Suppressor macrophage (primary cell): ENCODE data around the gene ABHD17B.
A peak's percentile ranks its signal among the peaks of the same experiment; 100 is the strongest.

Source experiments
- DNase-seq, 4 experiments: peaks; one replicate each; pipeline ENCODE4 v3.0.0-alpha.2; 2020 to 2022

Gene ABHD17B

DNA sequence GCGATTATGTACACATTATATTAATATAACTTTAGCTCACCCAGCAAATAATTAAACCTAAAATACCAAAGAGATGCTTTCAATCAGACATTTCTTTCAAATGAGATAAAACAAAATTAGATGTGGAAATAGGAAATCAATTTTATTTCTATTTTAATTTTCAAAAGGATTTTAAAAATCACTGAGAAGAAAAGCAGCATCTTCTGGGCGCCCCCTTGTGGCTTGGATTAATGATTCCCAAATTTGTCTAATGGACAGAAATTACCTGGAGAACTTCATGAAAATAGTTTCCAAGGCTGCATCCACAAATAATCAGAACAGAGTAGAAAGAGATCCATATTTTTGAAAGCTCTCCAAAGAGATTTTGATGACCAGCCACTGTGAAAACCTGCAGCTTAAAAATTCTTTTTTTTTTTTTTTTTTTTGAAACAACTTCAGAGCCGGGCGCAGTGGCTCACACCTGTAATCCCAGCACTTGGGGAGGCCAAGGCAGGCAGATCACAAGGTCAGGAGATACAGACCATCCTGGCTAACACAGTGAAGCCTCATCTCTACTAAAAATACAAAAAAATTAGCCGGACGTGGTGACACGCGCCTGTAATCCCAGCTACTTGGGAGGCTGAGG lies 91.8 kb downstream of the ABHD17B start:
- DNase-seq = peak; percentile 44 to 70 (median 68)

DNA sequence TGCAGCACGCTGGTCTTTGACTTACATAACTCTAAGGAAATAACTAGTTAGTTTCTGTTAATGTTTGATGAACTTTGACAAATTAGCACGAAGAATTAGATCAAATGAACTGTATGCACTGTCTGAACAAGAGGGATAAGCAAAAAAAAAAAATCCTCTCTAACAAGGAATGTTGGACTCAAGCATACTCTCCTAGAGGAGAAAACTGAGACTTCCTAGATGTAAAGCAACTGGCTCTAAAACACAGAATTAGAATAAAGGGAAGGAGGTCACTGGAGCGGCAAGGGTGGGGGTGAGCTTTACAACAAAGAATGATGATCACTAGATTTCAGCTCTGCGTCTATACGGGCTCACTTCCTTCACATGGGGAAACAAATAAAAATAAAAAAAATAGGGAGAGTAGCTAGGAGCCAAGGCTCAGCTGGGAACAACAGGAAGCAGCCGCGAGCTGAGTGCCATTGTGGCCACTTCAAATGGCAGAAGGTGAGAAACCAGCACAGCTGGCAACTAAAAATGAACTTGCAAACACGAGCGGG lies 94.0 kb downstream of the ABHD17B start:
- peak in 2 of 4 experiments; percentile 4 to 5 for DNase-seq
